ENCODE results near the gene SLAIN2.

Gene SLAIN2

DNA sequence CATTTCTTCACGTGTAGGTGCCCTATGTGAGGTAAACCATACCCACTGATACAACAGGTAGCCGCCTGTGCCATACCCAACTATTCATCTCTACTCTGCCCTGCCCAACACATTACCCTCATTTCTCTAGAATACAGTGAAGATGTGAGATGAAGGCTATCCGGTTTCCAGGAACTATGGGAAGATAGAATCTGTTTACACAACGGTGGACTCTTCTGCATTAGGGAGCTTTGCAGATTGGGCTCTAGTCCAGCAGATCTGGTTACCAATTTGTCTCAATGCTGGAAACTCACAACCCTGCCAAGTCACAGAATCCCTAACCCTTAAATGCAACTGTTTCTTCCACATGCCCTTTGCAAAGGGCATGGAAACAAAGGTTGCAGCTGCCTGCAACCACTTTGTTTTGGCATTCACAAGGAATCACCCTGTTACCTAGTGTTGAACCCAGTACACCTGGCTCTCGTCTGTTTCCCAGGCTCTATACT, 6.4 kb upstream of the SLAIN2 start:
- no peak for DNase-seq

DNA sequence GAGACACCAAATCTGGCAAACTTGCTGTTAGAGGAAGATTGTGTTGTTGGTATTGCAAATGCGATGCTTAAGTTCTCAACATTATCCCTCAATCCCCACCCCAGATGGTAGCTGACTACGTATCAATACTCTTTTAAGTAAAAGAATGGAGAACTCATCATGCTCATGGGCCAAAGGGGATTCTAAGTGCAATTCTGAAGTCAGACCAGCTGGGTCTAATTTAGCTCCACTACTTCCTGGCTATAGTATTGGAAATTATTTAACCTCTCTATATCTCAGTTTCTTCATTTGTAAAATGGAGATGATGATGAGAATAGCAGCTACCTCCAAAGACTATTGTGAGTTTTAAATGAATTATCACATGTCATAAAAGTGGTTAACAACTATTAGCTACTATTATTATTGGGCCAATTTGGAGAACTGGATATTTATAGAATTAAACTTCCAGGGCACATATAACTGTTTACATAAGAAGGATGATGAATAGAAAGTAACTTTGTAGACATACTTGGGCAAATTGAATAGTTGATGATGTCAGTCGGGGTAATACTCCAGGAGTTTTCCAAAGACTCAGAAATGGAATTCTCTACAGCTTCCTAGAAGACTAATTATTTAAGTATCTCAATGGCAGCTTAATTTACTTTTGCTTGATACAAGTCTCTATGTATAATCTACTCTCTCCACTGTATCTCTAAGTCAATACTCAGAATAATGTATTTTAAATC, 5.0 kb upstream of the SLAIN2 start:
- no peak for DNase-seq

- DNase-seq: no peak
These were observed 3.6 kb upstream of the SLAIN2 start for GRCh38 chr4:48337731-48338130.

DNA sequence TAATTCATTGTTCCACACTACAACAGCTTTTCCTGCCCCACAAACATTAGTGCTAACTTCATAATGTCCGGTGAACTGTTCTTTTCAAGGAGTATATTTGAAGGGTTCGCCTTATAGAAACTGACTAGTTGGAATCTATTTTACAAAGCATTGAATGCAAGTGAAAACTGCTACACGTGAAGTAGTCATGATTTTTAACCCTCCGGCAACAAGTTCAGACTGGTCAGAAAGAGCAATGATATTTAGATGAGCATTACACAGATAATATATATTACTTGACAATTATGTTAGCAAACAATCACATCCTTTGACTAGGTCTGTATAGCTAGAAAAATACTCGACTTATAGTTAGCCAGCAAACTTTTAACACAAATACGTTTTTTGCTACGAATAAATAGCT, 1.7 kb upstream of the SLAIN2 start:
- no peak for DNase-seq

GRCh38 chr4:48340276-48340964, 909 bp upstream of the SLAIN2 start:
- DNase-seq: no peak

DNA sequence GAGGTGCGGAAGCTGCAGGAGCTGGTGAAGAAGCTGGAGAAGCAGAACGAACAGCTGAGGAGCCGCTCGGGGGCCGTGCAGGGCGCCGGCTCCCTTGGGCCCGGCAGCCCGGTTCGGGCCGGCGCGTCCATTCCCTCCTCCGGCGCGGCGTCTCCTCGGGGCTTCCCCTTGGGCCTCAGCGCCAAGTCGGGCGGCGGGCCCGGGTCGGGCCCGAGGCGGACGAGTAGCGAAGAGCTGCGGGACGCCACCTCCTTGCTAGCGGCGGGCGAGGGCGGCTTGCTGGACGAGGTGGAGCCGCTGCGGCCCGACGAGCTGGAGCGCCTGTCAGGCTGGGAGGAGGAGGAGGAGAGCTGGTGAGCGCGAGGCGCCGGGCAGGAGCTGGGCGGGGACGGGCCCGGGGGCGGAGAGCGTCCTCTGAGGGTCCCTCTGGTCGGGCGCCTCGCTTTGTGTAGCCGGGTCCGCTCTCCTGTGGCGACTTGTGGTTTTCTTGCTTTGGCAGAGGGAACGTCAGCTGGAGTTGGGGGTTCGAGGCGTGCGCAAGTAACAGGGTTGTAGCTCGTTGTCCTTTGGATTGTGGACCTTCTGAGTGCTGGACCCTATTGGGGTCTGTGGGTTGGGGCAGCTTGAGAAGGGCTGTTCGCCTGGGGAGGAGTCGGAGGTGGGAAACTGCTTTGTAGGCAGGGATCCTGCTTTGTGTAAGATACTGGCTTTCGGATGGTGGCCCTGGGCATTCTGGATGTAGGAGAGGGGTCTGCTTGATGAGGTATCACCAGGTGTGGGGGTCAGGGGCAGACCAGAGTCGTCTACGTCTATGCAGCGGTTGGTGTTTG, 662 bp downstream of the SLAIN2 start:
- peak; percentile 36 to 41 for DNase-seq

- DNase-seq: no peak
These were observed 1.2 kb downstream of the SLAIN2 start for GRCh38 chr4:48342606-48342880.

GRCh38 chr4:48343035-48343434, 1.7 kb downstream of the SLAIN2 start:
- DNase-seq: no peak

GRCh38 chr4:48343551-48343950, 2.2 kb downstream of the SLAIN2 start:
- no peak for DNase-seq

DNA sequence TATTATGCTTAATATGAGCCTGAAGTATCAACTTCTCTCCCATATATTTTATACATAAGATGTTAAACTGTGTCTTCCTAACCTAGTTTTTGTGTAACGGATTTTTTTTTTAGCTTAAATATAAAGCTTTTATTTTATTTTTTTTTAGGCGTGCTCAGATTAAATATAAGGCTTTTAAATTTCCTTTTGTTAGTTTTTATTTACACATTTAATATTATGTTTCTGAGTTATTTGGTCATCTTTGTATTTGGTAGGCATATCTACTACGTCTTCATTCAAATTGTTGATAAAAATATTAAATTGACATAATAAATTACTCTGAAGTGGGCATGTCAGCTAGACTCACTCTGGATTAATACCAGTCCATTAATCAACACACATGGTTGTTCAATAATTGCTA, 4.2 kb downstream of the SLAIN2 start:
- DNase-seq: no peak

GRCh38 chr4:48346594-48346993, 5.3 kb downstream of the SLAIN2 start:
- DNase-seq: no peak

DNA sequence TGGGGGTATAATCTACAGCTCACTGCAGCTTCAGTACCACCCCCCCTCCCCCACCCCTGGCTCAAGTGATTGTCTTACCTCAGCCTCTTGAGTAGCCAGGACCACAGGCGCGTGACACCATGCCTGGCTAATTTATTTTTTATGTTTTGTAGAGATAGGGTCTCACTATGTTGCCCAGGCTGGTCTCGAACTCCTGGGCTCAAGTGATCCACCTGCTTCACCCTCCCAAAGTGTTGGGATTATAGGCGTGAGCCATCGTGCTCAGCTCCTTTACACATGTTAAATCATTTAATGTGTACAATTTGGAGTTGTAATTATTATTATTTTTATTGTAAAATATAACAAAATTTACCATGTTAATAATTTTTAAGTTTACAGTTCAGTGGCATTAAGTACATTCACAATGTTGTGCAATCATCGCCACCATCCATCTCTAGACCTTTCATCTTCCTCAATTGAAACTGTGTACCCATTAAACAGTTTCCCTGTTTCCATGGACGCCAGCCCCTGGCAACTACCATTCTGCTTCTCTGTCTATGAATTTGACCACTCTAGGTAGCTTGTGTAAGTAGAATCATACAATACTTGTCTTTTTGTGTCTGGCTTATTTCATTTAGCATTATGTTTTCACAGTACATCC, 6.1 kb downstream of the SLAIN2 start:
- no peak for DNase-seq

- DNase-seq: peak in 1 of 2 experiments; percentile 8
These were observed 9.5 kb downstream of the SLAIN2 start for GRCh38 chr4:48350871-48351270.

GRCh38 chr4:48352793-48353192, 11.5 kb downstream of the SLAIN2 start:
- no peak for DNase-seq

- no peak for DNase-seq
These were observed 15.0 kb downstream of the SLAIN2 start for GRCh38 chr4:48356355-48356754.

GRCh38 chr4:48360285-48361011, 19.1 kb downstream of the SLAIN2 start:
- DNase-seq: no peak

- no peak for DNase-seq
These were observed 19.7 kb downstream of the SLAIN2 start for GRCh38 chr4:48361012-48361400.

GRCh38 chr4:48366611-48367010, 25.3 kb downstream of the SLAIN2 start:
- no peak for DNase-seq

DNA sequence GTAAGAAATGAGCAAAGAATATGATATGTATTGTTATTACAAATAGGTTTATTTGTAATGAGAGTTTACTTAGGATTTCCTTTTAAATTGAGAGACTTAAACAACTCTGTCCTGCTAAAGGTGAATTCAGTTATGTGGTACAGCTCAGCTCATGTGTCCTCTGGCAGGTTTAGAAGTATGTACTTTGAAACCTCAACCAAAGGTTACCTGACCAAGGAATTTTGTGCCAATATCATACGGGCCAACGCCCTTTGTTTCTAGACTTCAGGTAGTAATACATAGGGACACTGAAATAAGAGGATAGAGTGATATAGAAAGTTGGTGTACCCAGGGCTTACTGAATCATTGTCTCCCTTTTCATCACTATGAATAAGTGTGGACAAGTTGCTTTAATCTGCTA, 25.7 kb downstream of the SLAIN2 start:
- no peak for DNase-seq

GRCh38 chr4:48368389-48368788, 27.1 kb downstream of the SLAIN2 start:
- no peak for DNase-seq

- no peak for DNase-seq
These were observed 27.9 kb downstream of the SLAIN2 start for GRCh38 chr4:48369248-48369647.

- no peak for DNase-seq
These were observed 28.4 kb downstream of the SLAIN2 start for GRCh38 chr4:48369771-48370170.

Data from NCI-H524 (cell line).